ENCODE data around the gene RIC3.

- TF ChIP-seq FOS (IDR thresholded peaks at IDR 0.05; ENCODE audit: borderline replicate concordance, insufficient read depth, low read length) (no peak), POLR2AphosphoS5 (IDR thresholded peaks at IDR 0.05; ENCODE audit: insufficient read depth, low read depth, low read length) (no peak), EZH2 (IDR thresholded peaks at IDR 0.05; ENCODE audit: borderline replicate concordance, low read depth, low read length, severe bottlenecking) (no peak), POLR2A (IDR thresholded peaks at IDR 0.05; ENCODE audit: low read depth, low read length) (no peak), CTCF (IDR thresholded peaks at IDR 0.05; ENCODE audit: extremely low read depth in 1 of 2, insufficient read depth in 1 of 2, low read depth in 1 of 2, low read length in 2 of 2) (no peak), MYC (IDR thresholded peaks at IDR 0.05; ENCODE audit: low read depth, low read length) (no peak)
These were observed 30.3 kb downstream of the RIC3 start for GRCh38 chr11:8138526-8138925.
